Neural crest cell (in vitro differentiated cells): ENCODE results near the gene ACSF3. TPM values are rescaled to one million over a fixed set of nuclear protein-coding genes. Genes with fewer than 3 reads are reported as not detected.
A peak's percentile ranks its signal among the peaks of the same experiment; 100 is the strongest.

ENCODE experiments used
- DNase-seq: peaks from one replicate; pipeline ENCODE4 v3.0.0; 2021; ENCODE audit warnings: low read depth, mixed read lengths, low spot score
- H3K27ac Mint-ChIP-seq: one replicate; pipeline ENCODE4 v1.8.0; 2021; ENCODE audit warnings: mild to moderate bottlenecking, mixed read lengths; ENCODE audit not compliant: unreplicated experiment
- H3K27me3 Mint-ChIP-seq: 2 replicates; pipeline ENCODE4 v1.8.0; 2021; ENCODE audit warnings: low read depth, mild to moderate bottlenecking, mixed read lengths
- H3K36me3 Mint-ChIP-seq: 2 replicates; pipeline ENCODE4 v1.8.0; 2021; ENCODE audit warnings: low read depth, mild to moderate bottlenecking, mixed read lengths
- H3K4me1 Mint-ChIP-seq: 2 replicates; pipeline ENCODE4 v1.8.0; 2021; ENCODE audit warnings: mixed read lengths
- H3K4me3 Mint-ChIP-seq: one replicate; pipeline ENCODE4 v1.8.0; 2021; ENCODE audit warnings: mild to moderate bottlenecking, mixed read lengths
- H3K9me3 Mint-ChIP-seq: 2 replicates; pipeline ENCODE4 v1.8.0; 2021; ENCODE audit warnings: mixed read lengths
- CTCF ChIP-seq: fragments of 200-600 bp; sonication (generic); conservative IDR thresholded peaks from 2 replicates; pipeline ENCODE4 v1.5.0; 2021; ENCODE audit warnings: antibody characterized with exemption, mild to moderate bottlenecking
- total RNA-seq: library from RNA; stranded (reverse); gene quantifications from 2 replicates; pipeline ENCODE4 v1.2.1, GENCODE V29; 2021

Gene ACSF3
- total RNA-seq, 1 donor from 2014 or later = 31.0 TPM

GRCh38 chr16:89171216-89172170, 77.8 kb downstream of the ACSF3 start, which contains the start of gene CDH15:
Gene CDH15 (plus strand): TSS chr16:89171748. CDS start chr16:89171832, 84 bp downstream.
- DNase-seq = peak; percentile 79
- Mint-ChIP-seq H3K4me1 (peaks cover 4% of the 10 kb centered on the region), H3K36me3 (no peaks in the 10 kb centered on the region), H3K9me3 (no peaks in the 10 kb centered on the region), H3K27me3 (peaks cover 22% of the 10 kb centered on the region), H3K4me3 (peak within 1 kb of the TSS; percentile 38), H3K27ac (no peak within 1 kb of the TSS)
- TF ChIP-seq CTCF = no peak

GRCh38 chr16:89172171-89172527, 78.5 kb downstream of the ACSF3 start:
- DNase-seq = no peak
- TF ChIP-seq CTCF = no peak
- Mint-ChIP-seq H3K27me3 (peaks cover 22% of the 10 kb centered on the region), H3K4me1 (peaks cover 4% of the 10 kb centered on the region), H3K36me3 (no peaks in the 10 kb centered on the region), H3K9me3 (no peaks in the 10 kb centered on the region), H3K4me3 (no peak overlapping the region), H3K27ac (no peak overlapping the region)

GRCh38 chr16:89172528-89173173, 79.0 kb downstream of the ACSF3 start:
- Mint-ChIP-seq H3K4me1 (peaks cover 4% of the 10 kb centered on the region), H3K4me3 (no peak overlapping the region), H3K27ac (no peak overlapping the region), H3K9me3 (no peaks in the 10 kb centered on the region), H3K27me3 (peaks cover 22% of the 10 kb centered on the region), H3K36me3 (no peaks in the 10 kb centered on the region)
- TF ChIP-seq CTCF = no peak
- DNase-seq = no peak

- peaks cover 4% of the 10 kb centered on the region for H3K4me1 Mint-ChIP-seq
- H3K27me3 Mint-ChIP-seq = peaks cover 22% of the 10 kb centered on the region
- no peak overlapping the region for H3K27ac Mint-ChIP-seq
- H3K36me3 Mint-ChIP-seq = no peaks in the 10 kb centered on the region
- H3K9me3 Mint-ChIP-seq = no peaks in the 10 kb centered on the region
- DNase-seq = no peak
- TF ChIP-seq CTCF = no peak
- no peak overlapping the region for H3K4me3 Mint-ChIP-seq
These were observed 79.7 kb downstream of the ACSF3 start for GRCh38 chr16:89173174-89173921.

- TF ChIP-seq CTCF = no peak
- no peaks in the 10 kb centered on the region for H3K36me3 Mint-ChIP-seq
- no peak for DNase-seq
- H3K4me3 Mint-ChIP-seq = no peak overlapping the region
- no peak overlapping the region for H3K27ac Mint-ChIP-seq
- H3K4me1 Mint-ChIP-seq = peaks cover 4% of the 10 kb centered on the region
- H3K9me3 Mint-ChIP-seq = no peaks in the 10 kb centered on the region
- H3K27me3 Mint-ChIP-seq = peaks cover 19% of the 10 kb centered on the region
These were observed 80.6 kb downstream of the ACSF3 start for GRCh38 chr16:89174055-89174827.
